Neural progenitor cell (in vitro differentiated cells): ENCODE results near the gene NBEAL2.

Experiments used
- CTCF ChIP-seq: fragments of 200-600 bp; sonication (generic); IDR thresholded peaks from 2 replicates; pipeline ENCODE4 v1.5.1; 2017; ENCODE audit warnings: antibody characterized with exemption, mild to moderate bottlenecking
- EZH2 ChIP-seq: fragments of 200-600 bp; sonication (generic); IDR thresholded peaks from 2 replicates; pipeline ENCODE4 v1.6.1; 2017; ENCODE audit warnings: antibody characterized with exemption, mild to moderate bottlenecking, moderate library complexity

- no peak for TF ChIP-seq CTCF
- no peak for TF ChIP-seq EZH2
Observed at GRCh38 chr3:47008234-47008796, 28.8 kb downstream of the NBEAL2 start.
